GM10248 (cell line): Measurements from ENCODE around the gene SNAP47.

Experiments used
- CTCF ChIA-PET: fragments of 300-600 bp; sonication (Branson Sonifier 250); formaldehyde crosslinking; extraction: SDS; loops from one replicate; lab custom pipeline; 2021; ENCODE audit warnings: antibody characterized with exemption; lab: Yijun Ruan, JAX
- POLR2A ChIA-PET: fragments of 350-650 bp; sonication (Branson Sonifier 250); formaldehyde crosslinking; extraction: SDS; loops from one replicate; lab custom pipeline; 2020; ENCODE audit warnings: antibody characterized with exemption; lab: Yijun Ruan, JAX
- DNase-seq: peaks from one replicate; pipeline ENCODE4 v3.0.0; 2012; ENCODE audit errors: extremely low spot score
- CTCF ChIP-seq: IDR thresholded peaks from 2 replicates; pipeline ENCODE4 v1.5.1; 2012; ENCODE audit warnings: mild to moderate bottlenecking, low read depth; ENCODE audit errors: extremely low read depth, missing control alignments, control extremely low read depth

The SNAP47 gene

GRCh38 chr1:227736814-227737432 is 1.7 kb downstream of the SNAP47 start:
- POLR2A ChIA-PET: no interaction called here
- TF ChIP-seq CTCF: no peak
- CTCF ChIA-PET: no interaction called here
- no peak for DNase-seq

GRCh38 chr1:227738820-227739219 is 3.6 kb downstream of the SNAP47 start:
- POLR2A ChIA-PET: no interaction called here
- no peak for DNase-seq
- CTCF ChIA-PET: interaction anchor here (1.4 kb wide), 1 partner anchor 9 kb away, joined by 3 read pairs; no protein-coding TSS in a partner anchor
- TF ChIP-seq CTCF: no peak

- ChIA-PET POLR2A (no interaction called here), CTCF (interaction anchor here (1.4 kb wide), 1 partner anchor 10 kb away, joined by 3 read pairs; no protein-coding TSS in a partner anchor)
- no peak for DNase-seq
- no peak for TF ChIP-seq CTCF
Observed at GRCh38 chr1:227739636-227740035, 4.4 kb downstream of the SNAP47 start.

GRCh38 chr1:227740401-227740960 is 5.2 kb downstream of the SNAP47 start:
- ChIA-PET POLR2A (no interaction called here), CTCF (no interaction called here)
- no peak for TF ChIP-seq CTCF
- DNase-seq: no peak

GRCh38 chr1:227741166-227741870 is 6.1 kb downstream of the SNAP47 start:
- ChIA-PET POLR2A (no interaction called here), CTCF (no interaction called here)
- no peak for TF ChIP-seq CTCF
- no peak for DNase-seq

GRCh38 chr1:227742738-227743715 is 7.8 kb downstream of the SNAP47 start:
- no peak for DNase-seq
- TF ChIP-seq CTCF: no peak
- ChIA-PET POLR2A (no interaction called here), CTCF (interaction anchor here (1.0 to 2.9 kb wide), 5 partner anchors 10 to 19 kb away, joined by 3 to 10 read pairs (median 6); no protein-coding TSS in a partner anchor)
